HG03135 (cell line): ENCODE results near the gene DISC1.

Source experiments
- ATAC-seq: cut with Tn5 transposase; IDR thresholded peaks from one replicate; pipeline ENCODE4 v1.9.1; 2021; ENCODE audit warnings: mild to moderate bottlenecking, moderate library complexity; ENCODE audit not compliant: unreplicated experiment

The DISC1 gene

DNA sequence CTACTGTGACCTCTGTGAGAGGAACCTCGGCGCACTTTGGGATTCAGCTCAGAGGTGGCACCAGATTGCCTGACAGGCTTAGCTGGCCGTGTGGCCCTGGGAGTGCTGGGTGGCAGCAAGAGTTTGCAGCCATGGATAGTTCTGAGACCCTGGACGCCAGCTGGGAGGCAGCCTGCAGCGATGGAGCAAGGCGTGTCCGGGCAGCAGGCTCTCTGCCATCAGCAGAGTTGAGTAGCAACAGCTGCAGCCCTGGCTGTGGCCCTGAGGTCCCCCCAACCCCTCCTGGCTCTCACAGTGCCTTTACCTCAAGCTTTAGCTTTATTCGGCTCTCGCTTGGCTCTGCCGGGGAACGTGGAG is 67.5 kb downstream of the DISC1 start:
- ATAC-seq: no peak

DNA sequence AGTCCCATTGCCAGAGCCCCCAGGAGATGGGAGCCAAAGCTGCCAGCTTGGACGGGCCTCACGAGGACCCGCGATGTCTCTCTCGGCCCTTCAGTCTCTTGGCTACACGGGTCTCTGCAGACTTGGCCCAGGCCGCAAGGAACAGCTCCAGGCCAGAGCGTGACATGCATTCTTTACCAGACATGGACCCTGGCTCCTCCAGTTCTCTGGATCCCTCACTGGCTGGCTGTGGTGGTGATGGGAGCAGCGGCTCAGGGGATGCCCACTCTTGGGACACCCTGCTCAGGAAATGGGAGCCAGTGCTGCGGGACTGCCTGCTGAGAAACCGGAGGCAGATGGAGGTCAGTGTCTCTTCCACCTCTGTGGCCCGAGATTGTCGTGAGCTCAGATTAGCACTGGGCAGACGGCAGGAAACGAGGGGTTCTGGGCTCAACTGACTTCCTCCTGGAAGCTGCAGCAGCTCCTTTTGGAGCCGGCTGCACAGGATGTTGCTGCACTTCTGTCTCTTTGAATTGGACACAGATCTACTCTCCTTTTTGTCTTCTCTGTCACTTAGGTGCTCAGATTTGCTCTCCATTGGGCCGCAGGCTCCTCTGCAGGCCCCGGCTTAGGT is 68.0 kb downstream of the DISC1 start:
- no peak for ATAC-seq

GRCh38 chr1:231695439-231696255 is 69.1 kb downstream of the DISC1 start:
- no peak for ATAC-seq

DNA sequence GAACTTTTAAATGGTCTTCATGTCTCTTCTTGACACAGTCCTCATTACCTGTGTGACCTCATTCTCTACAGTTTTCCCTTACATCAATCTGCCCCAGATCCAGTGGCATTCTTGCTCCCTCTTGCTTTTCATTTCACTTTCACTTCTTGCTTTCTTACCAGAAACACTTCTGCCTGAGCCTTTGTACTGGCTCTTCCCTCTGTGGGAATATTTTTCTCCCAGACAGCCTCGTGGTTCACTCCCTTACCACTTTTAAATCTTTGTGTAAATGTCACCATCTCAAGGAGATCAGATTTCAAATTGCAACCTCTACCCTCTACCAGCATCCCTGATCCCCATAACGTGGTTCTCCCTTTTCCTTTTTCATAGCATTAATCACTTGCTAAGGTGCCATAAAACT is 73.2 kb downstream of the DISC1 start:
- ATAC-seq: no peak

DNA sequence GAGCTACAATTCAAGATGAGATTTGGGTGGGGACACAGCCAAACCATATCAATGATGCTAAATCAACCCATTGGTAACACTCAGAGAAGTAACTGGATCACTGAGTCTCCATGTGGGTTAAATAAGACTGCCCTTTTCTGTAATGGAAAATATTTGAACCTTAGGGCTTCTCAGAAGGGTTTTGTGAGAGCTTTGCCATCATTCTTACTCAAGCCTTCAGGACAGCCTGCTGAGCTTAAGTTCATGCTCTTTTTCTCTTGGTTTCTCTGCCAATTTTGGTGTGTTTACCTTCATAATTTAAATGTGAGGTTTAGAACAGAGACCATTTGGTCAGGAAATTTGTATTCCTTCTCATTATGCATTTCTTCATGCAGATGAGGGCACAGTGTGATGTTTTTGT is 74.7 kb downstream of the DISC1 start:
- ATAC-seq: no peak

- no peak for ATAC-seq
Measured at GRCh38 chr1:231702331-231702730, 75.7 kb downstream of the DISC1 start.

- no peak for ATAC-seq
Measured at GRCh38 chr1:231702804-231703203, 76.2 kb downstream of the DISC1 start.

DNA sequence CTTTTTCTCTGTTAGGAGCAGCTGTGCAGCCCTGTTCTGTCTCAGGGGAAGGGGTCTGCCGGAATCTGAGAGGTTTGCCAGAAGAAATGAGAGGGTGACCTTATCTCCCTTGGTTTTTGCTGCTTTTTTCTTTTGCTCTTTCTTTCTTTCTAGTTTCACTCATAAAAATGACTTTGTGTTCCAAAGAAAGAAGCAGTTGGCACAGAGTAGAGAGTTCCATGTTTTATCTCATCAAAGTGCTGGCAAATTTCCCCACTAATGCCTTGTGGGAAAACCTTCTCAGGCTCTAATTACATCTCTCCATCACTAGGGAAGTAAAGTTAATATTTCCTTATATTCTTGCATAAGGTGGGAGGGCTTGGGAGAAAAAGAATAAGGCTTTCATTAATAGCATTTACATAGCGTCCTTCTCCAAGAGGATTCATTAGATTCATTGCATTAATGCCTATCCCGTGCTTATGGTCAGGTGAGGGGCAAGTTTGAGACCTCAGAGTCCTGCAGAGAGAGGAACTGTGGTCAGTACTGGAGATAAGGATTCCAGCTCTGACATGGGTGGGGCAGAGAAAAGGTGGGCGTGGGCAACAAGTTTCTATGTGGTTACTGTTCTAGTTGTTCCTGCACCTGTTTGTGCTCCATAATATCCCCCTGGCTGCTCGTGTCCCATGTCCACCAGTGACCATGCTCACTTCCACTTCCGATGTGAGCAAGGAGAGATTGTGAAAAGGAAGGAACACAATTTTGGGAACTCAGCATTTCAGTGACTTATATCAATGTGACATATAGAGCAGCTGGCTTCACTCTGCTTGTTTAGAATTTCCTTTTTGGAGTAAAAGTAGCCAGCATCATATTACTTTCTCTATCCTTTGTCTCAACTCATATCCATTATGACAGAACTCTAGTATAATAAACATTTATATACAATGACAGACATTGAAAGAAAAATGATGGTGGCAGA is 79.5 kb downstream of the DISC1 start:
- no peak for ATAC-seq

GRCh38 chr1:231706934-231707333 is 80.3 kb downstream of the DISC1 start:
- no peak for ATAC-seq

DNA sequence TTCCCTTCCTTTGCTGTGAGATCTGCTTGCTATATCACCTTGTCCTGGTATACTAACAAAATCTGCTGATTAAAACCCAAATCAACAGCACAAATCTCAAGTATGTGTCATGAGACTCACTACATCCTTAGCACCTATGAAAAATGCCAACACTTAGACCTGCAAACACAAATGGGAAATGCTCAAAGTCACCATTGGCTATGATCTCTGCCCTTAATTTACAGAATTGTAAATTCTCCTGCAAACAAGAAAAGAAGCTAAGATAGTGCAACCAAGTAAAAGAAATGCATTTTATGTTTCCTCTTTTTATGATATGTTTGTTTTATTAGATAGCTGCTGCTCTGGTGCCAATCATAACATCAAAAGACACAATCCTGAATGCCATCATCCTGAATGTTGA is 80.8 kb downstream of the DISC1 start:
- no peak for ATAC-seq

GRCh38 chr1:231708394-231708793 is 81.8 kb downstream of the DISC1 start:
- no peak for ATAC-seq

DNA sequence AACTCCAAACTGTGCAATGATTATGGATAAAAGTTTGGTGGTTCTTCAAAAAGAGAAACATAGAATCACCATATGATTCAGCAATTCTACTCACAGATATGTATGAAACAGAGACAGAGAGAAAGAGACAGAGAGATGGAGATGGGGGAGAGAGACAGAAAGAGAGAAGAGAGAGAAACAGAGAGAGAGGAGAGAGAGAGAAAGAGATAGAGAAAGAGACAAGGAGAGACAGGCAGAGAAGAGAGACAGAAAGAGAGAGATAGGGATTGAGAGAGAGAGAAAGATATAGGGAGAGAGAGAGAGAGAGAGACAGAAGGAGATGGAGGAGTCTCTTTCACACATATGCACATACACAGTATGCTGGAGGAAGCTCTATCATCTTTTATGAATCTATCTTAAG is 87.8 kb downstream of the DISC1 start:
- ATAC-seq: no peak

DNA sequence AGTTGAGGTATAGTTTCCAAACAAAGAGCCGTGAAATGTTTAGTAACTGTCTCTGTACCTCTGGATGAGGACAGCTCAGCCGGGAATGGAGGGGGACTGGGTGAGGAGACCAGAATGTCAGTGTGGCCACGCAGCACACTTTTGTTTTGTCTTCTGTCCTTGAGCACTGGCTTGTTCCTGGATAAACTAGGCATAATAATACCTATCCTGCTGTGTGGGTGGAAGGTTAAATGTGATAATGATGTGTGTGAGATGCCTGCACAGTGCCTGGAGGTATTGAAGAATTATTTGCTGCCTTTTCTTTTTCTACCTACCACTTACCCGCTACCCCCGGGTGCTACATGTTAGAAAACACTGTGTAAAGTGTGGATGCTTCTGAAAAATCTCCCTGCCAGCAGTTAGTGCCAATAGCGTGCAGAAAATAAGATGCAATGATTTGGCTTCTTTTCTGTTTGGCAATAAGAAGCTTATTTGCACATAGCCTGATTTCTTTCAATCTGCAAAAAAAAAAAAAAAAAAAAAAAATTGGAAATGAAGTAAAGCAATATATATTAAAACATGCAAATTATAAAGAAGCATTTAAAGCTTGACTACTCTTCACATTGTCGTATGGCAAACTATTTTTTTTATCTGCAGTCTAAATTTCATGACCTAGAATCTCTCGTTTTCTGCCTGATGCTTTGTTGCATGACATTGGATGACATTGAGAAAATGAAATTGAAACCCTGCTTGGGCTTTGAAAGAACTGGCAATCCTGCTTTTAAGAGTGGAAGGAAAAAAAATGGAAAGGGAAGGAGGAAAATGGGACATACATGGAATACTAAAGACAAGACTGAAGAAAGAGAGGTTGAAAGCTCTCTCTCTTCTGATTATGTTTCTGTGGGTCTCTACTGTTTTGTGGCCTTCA is 89.5 kb downstream of the DISC1 start:
- ATAC-seq: no peak

- no peak for ATAC-seq
Measured at GRCh38 chr1:231716879-231717278, 90.3 kb downstream of the DISC1 start.

- no peak for ATAC-seq
Measured at GRCh38 chr1:231719485-231720183, 93.0 kb downstream of the DISC1 start.

DNA sequence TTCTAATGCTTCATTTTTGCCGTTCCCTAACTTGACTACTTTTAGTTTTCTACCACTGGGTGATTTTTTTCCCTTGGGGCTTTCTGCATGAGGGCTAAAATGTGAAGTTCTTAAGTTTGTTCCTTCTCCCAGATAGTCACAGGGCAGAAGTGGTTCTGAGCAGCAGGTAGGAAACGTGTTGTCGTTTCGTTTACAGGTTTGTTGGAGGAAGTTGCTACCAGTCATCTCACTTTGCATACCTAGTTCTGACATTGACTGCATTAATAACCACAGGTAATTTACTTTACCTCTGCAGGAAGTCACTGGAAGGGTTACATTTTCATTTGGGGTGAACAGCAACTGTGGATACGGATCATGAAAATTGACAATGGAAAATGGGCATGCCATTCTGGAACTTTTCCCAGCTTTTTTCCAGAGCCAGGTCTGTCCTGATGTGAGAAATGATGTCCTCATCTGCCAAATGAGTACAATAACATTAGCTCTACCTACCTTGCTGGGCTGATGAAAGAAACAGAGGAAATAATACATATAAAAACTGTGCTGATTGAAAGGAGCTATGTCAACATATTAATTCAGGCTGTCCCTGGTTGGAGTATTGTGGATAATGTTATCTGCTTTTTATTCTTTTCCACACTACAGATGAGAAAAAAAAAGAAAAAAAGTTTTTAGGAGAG is 94.2 kb downstream of the DISC1 start:
- ATAC-seq: no peak

DNA sequence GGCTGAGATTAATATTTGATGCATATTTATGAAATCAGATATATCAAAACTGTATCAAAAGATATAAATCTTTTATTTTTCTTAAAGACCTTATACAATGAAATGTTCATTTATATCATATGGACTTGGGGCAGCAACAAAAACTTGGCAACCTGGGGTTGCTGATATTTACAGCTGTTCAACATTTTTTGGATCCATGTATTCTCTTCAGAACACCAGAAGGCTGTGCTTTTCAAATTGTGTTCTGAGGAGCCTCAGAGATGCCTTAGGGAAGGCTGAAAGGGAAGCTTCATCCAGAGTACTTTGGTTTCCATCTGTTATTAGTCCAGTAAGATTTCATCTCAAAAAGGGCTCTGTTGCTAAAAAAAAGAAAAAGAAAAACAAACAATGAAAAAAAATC is 94.8 kb downstream of the DISC1 start:
- no peak for ATAC-seq

DNA sequence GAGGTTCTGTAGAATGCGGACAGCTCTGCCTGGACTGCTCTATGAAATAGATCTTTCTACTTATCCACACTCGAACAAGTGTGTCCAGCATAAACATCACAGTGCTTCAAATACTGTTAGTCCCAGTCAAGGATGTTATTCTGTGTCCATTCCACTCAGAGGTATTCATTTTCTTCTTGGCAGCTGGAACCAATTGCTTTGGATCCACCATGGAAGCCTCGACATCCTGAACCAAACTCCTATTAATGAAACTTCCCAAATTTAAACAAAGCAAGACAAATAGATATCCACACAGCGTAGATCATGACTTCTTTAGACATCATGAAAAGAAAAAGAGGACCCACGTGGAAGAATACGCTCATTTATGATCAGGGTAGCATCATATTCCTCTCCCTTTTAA is 95.8 kb downstream of the DISC1 start:
- no peak for ATAC-seq

DNA sequence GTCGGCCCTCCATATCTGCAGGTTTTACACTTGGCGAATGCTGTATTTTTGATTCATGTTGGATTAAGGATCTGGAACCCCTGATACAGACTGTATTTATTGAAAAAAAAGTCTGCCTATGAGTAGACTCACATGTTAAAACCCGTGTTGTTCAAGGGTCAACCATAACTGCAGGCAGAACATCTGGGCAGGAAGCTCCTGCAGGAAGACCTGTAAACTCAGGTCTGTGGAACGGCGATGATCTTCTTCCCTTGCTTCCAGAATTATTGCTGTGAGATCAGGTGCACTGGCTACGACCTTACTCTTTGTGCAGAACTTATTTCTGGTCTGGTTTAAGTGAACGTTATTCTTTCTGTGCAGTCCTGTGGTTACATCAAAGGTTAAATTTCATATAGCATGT is 96.6 kb downstream of the DISC1 start:
- ATAC-seq: no peak
